GM23338 (cell line): ENCODE measurements around the gene SSBP2. TPM values are rescaled to one million over a fixed set of nuclear protein-coding genes. Genes with fewer than 3 reads are reported as not detected.
A peak's percentile ranks its signal among the peaks of the same experiment; 100 is the strongest.
"Not testable (repeated sequence)": the region's sequence is repeated elsewhere in the genome, so short reads cannot be mapped to it uniquely, and the experiment has no call there.

Source experiments
- ATAC-seq: fragments of 200-7000 bp; cut with Tn5 transposase; 3 replicates; pipeline ENCODE4 v1.9.1; 2020
- DNase-seq: peaks from one replicate; pipeline ENCODE4 v3.0.0-alpha.2; 2015; ENCODE audit warnings: low spot score
- H2AFZ ChIP-seq: fragments of 200-600 bp; sonication (generic); 2 replicates; pipeline ENCODE4 v1.8.0; 2016; ENCODE audit warnings: antibody characterized with exemption, mild to moderate bottlenecking, moderate library complexity
- H3F3A ChIP-seq: fragments of 200-600 bp; sonication (generic); replicated peaks from 2 replicates; pipeline ENCODE4 v1.8.0; 2017; ENCODE audit warnings: antibody characterized with exemption, mixed run types, low read depth
- H3K27ac ChIP-seq: fragments of 200-600 bp; sonication (generic); 2 replicates; pipeline ENCODE4 v1.6.1; 2016; ENCODE audit warnings: low read depth
- H3K27me3 ChIP-seq: fragments of 200-600 bp; sonication (generic); 2 replicates; pipeline ENCODE4 v1.8.0; 2016; ENCODE audit warnings: mild to moderate bottlenecking, mixed run types, moderate library complexity; ENCODE audit not compliant: insufficient read depth
- H3K36me3 ChIP-seq: fragments of 200-600 bp; sonication (generic); 2 replicates; pipeline ENCODE4 v1.8.0; 2016; ENCODE audit warnings: mild to moderate bottlenecking; ENCODE audit not compliant: insufficient read depth
- H3K4me1 ChIP-seq: fragments of 200-600 bp; sonication (generic); 2 replicates; pipeline ENCODE4 v1.8.0; 2016; ENCODE audit warnings: mild to moderate bottlenecking, moderate library complexity; ENCODE audit not compliant: insufficient read depth
- H3K4me2 ChIP-seq: fragments of 200-600 bp; sonication (generic); 2 replicates; pipeline ENCODE4 v1.7.1; 2017; ENCODE audit warnings: mixed run types
- H3K4me3 ChIP-seq: fragments of 200-600 bp; sonication (generic); 2 replicates; pipeline ENCODE4 v1.6.1; 2016; ENCODE audit warnings: mixed run types
- H3K79me2 ChIP-seq: fragments of 200-600 bp; sonication (generic); replicated peaks from 2 replicates; pipeline ENCODE4 v1.8.0; 2017; ENCODE audit warnings: mild to moderate bottlenecking; ENCODE audit not compliant: insufficient read depth
- H3K9me2 ChIP-seq: fragments of 200-600 bp; sonication (generic); 2 replicates; pipeline ENCODE4 v1.8.0; 2017; ENCODE audit not compliant: insufficient read depth
- H4K20me1 ChIP-seq: fragments of 200-600 bp; sonication (generic); replicated peaks from 2 replicates; pipeline ENCODE4 v1.8.0; 2017; ENCODE audit warnings: mild to moderate bottlenecking; ENCODE audit not compliant: insufficient read depth
- H3K27ac Mint-ChIP-seq: 2 replicates; pipeline ENCODE4 v1.8.0; 2020; ENCODE audit warnings: inconsistent platforms, mild to moderate bottlenecking, moderate library complexity, mixed read lengths
- H3K27me3 Mint-ChIP-seq: 3 replicates; pipeline ENCODE4 v1.8.0; 2022; ENCODE audit warnings: low read depth, mild to moderate bottlenecking, moderate library complexity, mixed read lengths, inconsistent platforms; ENCODE audit not compliant: insufficient read depth, poor library complexity
- H3K36me3 Mint-ChIP-seq: 3 replicates; pipeline ENCODE4 v1.8.0; 2021; ENCODE audit warnings: low read depth, mild to moderate bottlenecking, inconsistent platforms, moderate library complexity, mixed read lengths
- H3K4me1 Mint-ChIP-seq: 3 replicates; pipeline ENCODE4 v1.8.0; 2020; ENCODE audit warnings: mild to moderate bottlenecking, inconsistent platforms, mixed read lengths
- H3K4me3 Mint-ChIP-seq: 3 replicates; pipeline ENCODE4 v1.8.0; 2021; ENCODE audit warnings: moderate library complexity, mild to moderate bottlenecking, inconsistent platforms, mixed read lengths
- H3K9me3 Mint-ChIP-seq: 3 replicates; pipeline ENCODE4 v1.8.0; 2020; ENCODE audit warnings: moderate library complexity, mild to moderate bottlenecking, inconsistent platforms, mixed read lengths
- CREB1 ChIP-seq: fragments of 250-450 bp; sonication (Bioruptor Pico); IDR thresholded peaks from 2 replicates; pipeline ENCODE4 v1.5.0; 2020; ENCODE audit warnings: low read depth, mild to moderate bottlenecking, moderate library complexity
- EZH2 ChIP-seq: fragments of 200-600 bp; sonication (generic); IDR thresholded peaks from one replicate; pipeline ENCODE4 v1.8.0; 2017; ENCODE audit warnings: antibody characterized with exemption, mild to moderate bottlenecking, low read depth; ENCODE audit not compliant: unreplicated experiment
- REST ChIP-seq: IDR thresholded peaks from one replicate; pipeline ENCODE4 v1.6.1; 2018; ENCODE audit warnings: antibody characterized with exemption; ENCODE audit not compliant: unreplicated experiment
- ZNF114 ChIP-seq: fragments of 250-450 bp; sonication (Bioruptor Pico); IDR thresholded peaks from 2 replicates; pipeline ENCODE4 v1.5.0; 2020; ENCODE audit warnings: mild to moderate bottlenecking, moderate library complexity
- ZNF331 ChIP-seq: fragments of 250-450 bp; sonication (Bioruptor Pico); IDR thresholded peaks from 2 replicates; pipeline ENCODE4 v1.5.0; 2020; ENCODE audit warnings: low read depth, mild to moderate bottlenecking, moderate library complexity
- ZNF462 ChIP-seq: fragments of 250-450 bp; sonication (Bioruptor Pico); IDR thresholded peaks from 2 replicates; pipeline ENCODE4 v1.5.0; 2020; ENCODE audit warnings: mild to moderate bottlenecking, moderate library complexity
- polyA plus RNA-seq: library from polyadenylated mRNA; unstranded; fragments of >200 nt; fragmentation: Nextera tagmentation; extraction: Ambion mirVana; gene quantifications from 2 replicates; pipeline ENCODE4 v1.2.1, GENCODE V29; 2016
- total RNA-seq: library from RNA; depleted of rRNA; stranded (reverse); fragments of >200 nt; shearing (Covaris generic); gene quantifications from 2 replicates; pipeline ENCODE4 v1.2.3, GENCODE V29; 2014

The SSBP2 gene
- total and polyA plus RNA-seq, 2 experiments from 2014 or later: 21.5 to 24.7 TPM

- TF ChIP-seq EZH2 (no peak), ZNF114 (CRISPR knock-in tag) (no peak), REST (no peak), CREB1 (no peak)
Measured at GRCh38 chr5:81601919-81602318, 149.0 kb downstream of the SSBP2 start (continued).

- not testable (repeated sequence) for H3K9me2 ChIP-seq, ATAC-seq, DNase-seq, H3K36me3 ChIP-seq, H3K27me3 ChIP-seq, H4K20me1 ChIP-seq, H3K27ac ChIP-seq, H3K4me3 ChIP-seq, H3K4me3 Mint-ChIP-seq, H3K27ac Mint-ChIP-seq, H3K4me1 ChIP-seq, H3K79me2 ChIP-seq, H3F3A ChIP-seq, H3K4me2 ChIP-seq, H2AFZ ChIP-seq, H3K27me3 Mint-ChIP-seq
- Mint-ChIP-seq H3K4me1 (peaks cover 16% of the 10 kb centered on the region), H3K36me3 (peaks cover 47% of the 10 kb centered on the region), H3K9me3 (peaks cover 40% of the 10 kb centered on the region)
Measured at GRCh38 chr5:81592085-81592484, 158.8 kb downstream of the SSBP2 start.

GRCh38 chr5:81590498-81591384 lies 160.2 kb downstream of the SSBP2 start:
- peak overlapping the region; percentile 40 for H3K27ac ChIP-seq
- H3K9me2 ChIP-seq: no peaks in the 10 kb centered on the region
- H3K36me3 Mint-ChIP-seq: peaks cover 41% of the 10 kb centered on the region
- DNase-seq (no peak), ATAC-seq (peak; percentile 81)
- H3K4me1 Mint-ChIP-seq: peaks cover 16% of the 10 kb centered on the region
- TF ChIP-seq ZNF331 (no peak), ZNF462 (CRISPR knock-in tag) (0 out of 2 replicates have a peak, but pooled peaks have one; percentile 45)
- no peaks in the 10 kb centered on the region for H3K27me3 Mint-ChIP-seq
- peaks cover 35% of the 10 kb centered on the region for H3K9me3 Mint-ChIP-seq
- H3K4me2 ChIP-seq: no peak overlapping the region
- peaks cover 5% of the 10 kb centered on the region; the same call in 1 of the 2 replicates for H3K4me1 ChIP-seq
- peak overlapping the region; percentile 29 for H3K27ac Mint-ChIP-seq
- H3K4me3 Mint-ChIP-seq: no peak overlapping the region
- no peaks in the 10 kb centered on the region for H3K36me3 ChIP-seq
- H3F3A ChIP-seq: no peaks in the 10 kb centered on the region
- no peak overlapping the region for H3K4me3 ChIP-seq
- H3K27me3 ChIP-seq: no peaks in the 10 kb centered on the region
- H4K20me1 ChIP-seq: no peaks in the 10 kb centered on the region
- H3K79me2 ChIP-seq: no peaks in the 10 kb centered on the region
- no peak overlapping the region for H2AFZ ChIP-seq
